ENCODE results near the gene LCN6.
A peak's percentile ranks its signal among the peaks of the same experiment; 100 is the strongest.
"Not testable (repeated sequence)": the region's sequence is repeated elsewhere in the genome, so short reads cannot be mapped to it uniquely, and the experiment has no call there.

Gene LCN6

DNA sequence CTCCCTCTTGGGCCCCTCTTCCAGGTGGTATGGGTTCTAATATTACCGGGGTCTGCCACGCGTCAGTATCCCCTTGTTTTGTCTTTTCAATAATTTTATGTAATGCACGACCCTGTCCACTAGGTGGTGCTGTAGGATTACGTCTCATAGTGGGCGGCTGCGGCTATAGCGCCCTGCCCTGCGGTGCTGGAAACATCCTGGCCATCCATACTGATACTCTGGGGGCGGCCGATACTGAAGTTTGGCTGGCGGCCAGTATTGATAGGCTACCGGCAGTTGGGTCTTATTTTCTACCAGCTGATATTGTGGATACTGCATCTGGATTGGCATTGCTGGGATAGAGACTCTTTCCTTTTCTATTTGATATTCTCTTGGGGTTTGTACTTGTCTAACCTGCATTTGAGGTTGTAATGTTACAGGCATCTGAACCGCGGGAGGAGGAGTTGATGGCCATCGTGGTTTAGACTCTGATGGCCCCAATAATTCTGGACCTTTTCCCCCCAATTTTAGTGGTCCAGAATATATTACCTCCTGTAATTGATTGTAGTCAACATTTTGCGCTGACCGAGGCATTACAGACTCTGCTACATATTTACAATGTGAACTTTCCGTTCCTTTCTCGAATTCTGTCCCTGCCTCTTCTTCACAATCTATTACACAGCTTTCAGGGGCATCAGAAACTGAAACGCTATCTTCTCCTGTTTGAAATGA lies 39.5 kb upstream of the LCN6 start:
- Histone ChIP-seq H3K4me3 (ENCODE audit: low read depth, low read length) (peak overlapping the region; percentile 49), H3K4me1 (peaks cover 25% of the 10 kb centered on the region)

DNA sequence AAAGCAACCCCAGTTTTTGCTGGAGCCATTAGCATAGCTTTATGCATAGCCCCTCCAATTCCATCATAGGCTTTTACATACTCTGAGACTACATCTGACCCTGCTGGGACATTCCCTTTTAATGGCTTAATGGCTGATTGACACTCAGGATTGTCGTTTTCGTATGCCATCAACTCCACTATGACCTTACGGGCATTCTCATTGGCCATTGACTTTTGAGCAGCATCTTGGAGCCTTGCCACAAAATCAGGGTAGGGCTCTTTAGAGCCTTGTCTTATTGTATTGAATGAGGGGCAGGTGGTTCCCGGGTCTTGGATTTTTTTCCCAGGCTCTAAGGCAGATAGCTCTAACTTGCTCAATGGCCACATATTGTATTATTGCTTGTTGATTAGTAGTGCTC lies 38.7 kb upstream of the LCN6 start:
- peaks cover 25% of the 10 kb centered on the region for H3K4me1 ChIP-seq
- not testable (repeated sequence) for H3K4me3 ChIP-seq (ENCODE audit: low read depth, low read length); H3K9me3 ChIP-seq; H3K36me3 ChIP-seq; DNase-seq; H3K27me3 ChIP-seq

More for the DNA sequence above, 39.5 kb upstream of the LCN6 start:
- Histone ChIP-seq H3K9me3 (no peaks in the 10 kb centered on the region), H3K27me3 (no peaks in the 10 kb centered on the region), H3K36me3 (no peaks in the 10 kb centered on the region)
- TF ChIP-seq CTCF (IDR thresholded peaks at IDR 0.05; ENCODE audit: low read depth, low read length): peak; percentile 77
- peak; percentile 77 for DNase-seq

DNA sequence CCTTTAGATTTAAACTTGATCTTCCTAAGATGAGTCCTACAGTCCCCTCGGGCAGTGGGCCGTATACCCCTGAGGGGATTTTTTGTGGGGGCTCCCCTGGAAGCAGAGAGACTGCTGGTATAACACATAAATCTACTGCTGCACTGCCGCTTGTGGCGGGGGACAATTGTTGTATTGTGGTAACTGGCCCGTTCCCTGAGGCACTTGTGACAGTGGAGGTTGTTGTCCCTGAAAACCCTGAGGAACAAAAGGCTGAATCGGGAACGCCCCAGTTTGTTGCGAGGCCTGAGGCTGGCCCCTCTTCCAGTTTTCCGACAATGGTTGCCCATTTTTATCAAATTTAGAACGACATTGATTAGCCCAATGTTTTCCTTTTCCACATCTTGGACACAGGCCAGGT lies 38.1 kb upstream of the LCN6 start:
- TF ChIP-seq CTCF (IDR thresholded peaks at IDR 0.05; ENCODE audit: low read depth, low read length): no peak

GRCh38 chr9:136785565-136786355 lies 37.4 kb upstream of the LCN6 start:
- DNase-seq; H3K4me3 ChIP-seq (ENCODE audit: low read depth, low read length); H3K36me3 ChIP-seq; H3K27me3 ChIP-seq; H3K9me3 ChIP-seq: not testable (repeated sequence)
- H3K4me1 ChIP-seq: peaks cover 25% of the 10 kb centered on the region

More for the DNA sequence above, 38.1 kb upstream of the LCN6 start:
- Histone ChIP-seq H3K4me1 (peaks cover 25% of the 10 kb centered on the region), H3K9me3 (no peaks in the 10 kb centered on the region), H3K4me3 (ENCODE audit: low read depth, low read length) (no peak overlapping the region), H3K36me3 (no peaks in the 10 kb centered on the region), H3K27me3 (no peaks in the 10 kb centered on the region)
- no peak for DNase-seq

GRCh38 chr9:136784997-136785361 lies 36.7 kb upstream of the LCN6 start:
- TF ChIP-seq CTCF (IDR thresholded peaks at IDR 0.05; ENCODE audit: low read depth, low read length): no peak
- no peak for DNase-seq

DNA sequence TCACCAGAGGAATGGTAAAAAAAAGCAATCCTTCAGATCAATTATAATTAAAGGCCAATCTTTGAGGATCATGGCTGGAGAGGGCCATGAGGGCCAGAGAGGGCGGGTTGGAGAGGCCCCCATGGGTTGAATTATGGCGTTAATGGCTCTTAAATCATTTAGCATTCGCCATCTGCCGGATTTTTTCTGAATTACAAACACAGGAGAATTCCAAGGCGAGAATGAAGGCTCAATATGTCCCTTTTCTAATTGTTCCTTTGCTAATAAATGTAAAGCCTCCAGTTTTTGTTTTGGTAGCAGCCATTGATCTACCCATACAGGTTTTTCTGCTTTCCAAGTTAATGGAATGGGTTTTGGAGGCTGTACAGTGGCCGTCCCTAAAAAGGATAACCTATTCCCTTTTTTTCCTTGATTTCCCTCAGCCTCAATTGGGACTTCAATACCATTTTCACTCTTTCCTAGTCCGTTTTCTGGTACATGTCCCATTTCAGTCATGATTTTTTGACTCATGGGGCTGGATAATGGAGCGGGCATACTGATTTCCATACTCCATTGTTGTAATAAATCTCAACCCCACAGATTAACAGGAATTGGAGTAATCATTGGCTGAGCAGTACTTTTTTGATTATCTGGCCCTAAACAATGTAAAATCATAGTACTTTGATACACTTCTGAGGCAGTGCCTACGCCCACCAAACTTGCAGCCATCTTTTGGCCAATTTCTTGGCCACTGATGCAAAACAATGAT lies 36.1 kb upstream of the LCN6 start:
- Histone ChIP-seq H3K4me3 (ENCODE audit: low read depth, low read length) (no peak overlapping the region), H3K27me3 (no peaks in the 10 kb centered on the region), H3K9me3 (no peaks in the 10 kb centered on the region), H3K36me3 (no peaks in the 10 kb centered on the region), H3K4me1 (peaks cover 22% of the 10 kb centered on the region)
- DNase-seq: peak; percentile 50
- peak; percentile 54 for TF ChIP-seq CTCF (IDR thresholded peaks at IDR 0.05; ENCODE audit: low read depth, low read length)

More at GRCh38 chr9:136784997-136785361, 36.7 kb upstream of the LCN6 start:
- Histone ChIP-seq H3K4me3 (ENCODE audit: low read depth, low read length) (no peak overlapping the region), H3K27me3 (no peaks in the 10 kb centered on the region), H3K9me3 (no peaks in the 10 kb centered on the region), H3K4me1 (peaks cover 22% of the 10 kb centered on the region), H3K36me3 (no peaks in the 10 kb centered on the region)
